ENCODE results near the gene RHEX. TPM values are rescaled to one million over a fixed set of nuclear protein-coding genes. Genes with fewer than 3 reads are reported as not detected.

Gene RHEX
- total RNA-seq, 1 experiment from 2014 or later, result 88.9 TPM

DNA sequence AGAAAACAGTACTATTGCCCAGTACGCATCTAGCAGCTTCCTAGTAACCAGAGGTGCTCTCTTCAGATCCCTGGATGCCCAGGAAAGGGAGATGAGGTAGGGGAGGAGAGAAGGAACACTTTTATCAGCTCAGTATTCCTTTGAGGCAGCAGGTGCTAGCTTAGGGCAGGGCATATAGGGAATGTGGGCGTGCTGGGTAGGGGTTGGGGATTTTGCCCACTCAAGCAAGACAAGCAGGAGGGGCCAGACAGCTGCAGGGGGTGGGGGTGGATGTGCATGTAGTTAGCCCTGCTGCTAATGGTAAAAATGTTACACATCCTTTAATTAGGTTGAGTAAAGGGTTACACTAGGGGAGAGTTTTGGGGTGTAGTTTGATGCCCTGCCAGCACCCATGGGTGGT lies 82.3 kb downstream of the RHEX start:
- intact Hi-C loops (cut with micrococcal nuclease; ENCODE audit: unreplicated experiment), result no loop called here
- Mint-ChIP-seq H3K9me3 (ENCODE audit: low read depth, unreplicated experiment) (no peaks in the 10 kb centered on the region), H3K27ac (ENCODE audit: unreplicated experiment) (no peak overlapping the region), H3K36me3 (ENCODE audit: insufficient read depth, unreplicated experiment) (no peaks in the 10 kb centered on the region), H3K27me3 (ENCODE audit: unreplicated experiment) (peaks cover 76% of the 10 kb centered on the region), H3K4me1 (ENCODE audit: low read depth, unreplicated experiment) (no peaks in the 10 kb centered on the region), H3K4me3 (ENCODE audit: low read depth, unreplicated experiment) (no peak overlapping the region)
- DNase-seq, result no peak
- no TSS peak for BruUV-seq (replicated peaks)
- TF ChIP-seq, protein P1, sequence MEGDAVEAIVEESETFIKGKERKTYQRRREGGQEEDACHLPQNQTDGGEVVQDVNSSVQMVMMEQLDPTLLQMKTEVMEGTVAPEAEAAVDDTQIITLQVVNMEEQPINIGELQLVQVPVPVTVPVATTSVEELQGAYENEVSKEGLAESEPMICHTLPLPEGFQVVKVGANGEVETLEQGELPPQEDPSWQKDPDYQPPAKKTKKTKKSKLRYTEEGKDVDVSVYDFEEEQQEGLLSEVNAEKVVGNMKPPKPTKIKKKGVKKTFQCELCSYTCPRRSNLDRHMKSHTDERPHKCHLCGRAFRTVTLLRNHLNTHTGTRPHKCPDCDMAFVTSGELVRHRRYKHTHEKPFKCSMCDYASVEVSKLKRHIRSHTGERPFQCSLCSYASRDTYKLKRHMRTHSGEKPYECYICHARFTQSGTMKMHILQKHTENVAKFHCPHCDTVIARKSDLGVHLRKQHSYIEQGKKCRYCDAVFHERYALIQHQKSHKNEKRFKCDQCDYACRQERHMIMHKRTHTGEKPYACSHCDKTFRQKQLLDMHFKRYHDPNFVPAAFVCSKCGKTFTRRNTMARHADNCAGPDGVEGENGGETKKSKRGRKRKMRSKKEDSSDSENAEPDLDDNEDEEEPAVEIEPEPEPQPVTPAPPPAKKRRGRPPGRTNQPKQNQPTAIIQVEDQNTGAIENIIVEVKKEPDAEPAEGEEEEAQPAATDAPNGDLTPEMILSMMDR (IDR thresholded peaks at IDR 0.05; ENCODE audit: unreplicated experiment), result no peak
- CTCF ChIA-PET, result interaction anchor here (0.7 kb wide), 1 partner anchor 458 kb away, joined by 3 read pairs; no protein-coding TSS in a partner anchor

DNA sequence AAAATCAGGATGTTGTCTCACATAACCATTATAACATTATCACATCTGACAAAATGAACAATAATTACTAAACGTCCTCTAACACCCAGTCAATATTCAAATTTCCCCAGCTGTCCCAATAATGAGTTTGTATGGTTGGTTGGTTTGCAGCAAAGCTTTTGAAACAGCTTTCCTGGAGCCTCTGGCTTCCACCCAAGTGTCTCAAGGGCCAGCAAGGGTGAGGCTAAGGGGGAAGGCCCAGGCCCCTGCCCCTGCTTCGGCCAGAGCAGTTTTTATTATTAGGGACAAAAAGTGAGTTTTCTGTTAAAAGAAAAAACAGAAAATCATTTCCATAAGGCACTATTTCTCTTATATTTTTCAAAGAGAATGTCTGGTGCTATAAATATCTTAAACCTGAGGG lies 83.3 kb downstream of the RHEX start:
- no peaks in the 10 kb centered on the region for H3K4me1 Mint-ChIP-seq (ENCODE audit: low read depth, unreplicated experiment)
- H3K36me3 Mint-ChIP-seq (ENCODE audit: insufficient read depth, unreplicated experiment), result no peaks in the 10 kb centered on the region
- H3K4me3 Mint-ChIP-seq (ENCODE audit: low read depth, unreplicated experiment), result no peak overlapping the region
- intact Hi-C loops (cut with micrococcal nuclease; ENCODE audit: unreplicated experiment), result no loop called here
- TF ChIP-seq, protein P1 (IDR thresholded peaks at IDR 0.05; ENCODE audit: unreplicated experiment), result no peak
- peaks cover 76% of the 10 kb centered on the region for H3K27me3 Mint-ChIP-seq (ENCODE audit: unreplicated experiment)
- BruUV-seq (replicated peaks), result no TSS peak
- H3K27ac Mint-ChIP-seq (ENCODE audit: unreplicated experiment), result no peak overlapping the region
- no peak for DNase-seq
- H3K9me3 Mint-ChIP-seq (ENCODE audit: low read depth, unreplicated experiment), result no peaks in the 10 kb centered on the region
- CTCF ChIA-PET, result no interaction called here

DNA sequence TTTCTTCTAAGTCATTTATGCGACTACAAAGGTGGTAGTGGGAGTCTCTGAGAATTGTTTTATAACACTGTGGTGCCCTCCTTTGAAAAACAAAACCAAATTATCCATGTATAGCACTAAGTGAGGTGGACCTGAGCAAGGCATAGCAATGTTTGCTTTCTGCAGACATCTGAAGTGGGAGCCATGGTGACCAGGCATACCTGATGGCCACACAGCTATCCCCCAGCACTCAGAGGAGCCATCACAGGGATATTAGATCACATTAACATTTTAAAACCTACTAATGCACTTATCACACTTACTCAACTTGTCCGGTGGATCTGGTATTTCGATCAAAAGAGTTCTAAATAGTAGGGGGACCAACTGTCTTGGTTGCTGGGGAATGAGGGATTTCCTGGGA lies 89.0 kb downstream of the RHEX start:
- Mint-ChIP-seq H3K27ac (ENCODE audit: unreplicated experiment) (no peak overlapping the region), H3K4me1 (ENCODE audit: low read depth, unreplicated experiment) (no peaks in the 10 kb centered on the region), H3K27me3 (ENCODE audit: unreplicated experiment) (peaks cover 100% of the 10 kb centered on the region), H3K36me3 (ENCODE audit: insufficient read depth, unreplicated experiment) (no peaks in the 10 kb centered on the region), H3K9me3 (ENCODE audit: low read depth, unreplicated experiment) (peaks cover 4% of the 10 kb centered on the region), H3K4me3 (ENCODE audit: low read depth, unreplicated experiment) (no peak overlapping the region)
- TF ChIP-seq, protein P1 (IDR thresholded peaks at IDR 0.05; ENCODE audit: unreplicated experiment), result no peak
- BruUV-seq (replicated peaks), result no TSS peak
- CTCF ChIA-PET, result no interaction called here
- intact Hi-C loops (cut with micrococcal nuclease; ENCODE audit: unreplicated experiment), result no loop called here
- no peak for DNase-seq

DNA sequence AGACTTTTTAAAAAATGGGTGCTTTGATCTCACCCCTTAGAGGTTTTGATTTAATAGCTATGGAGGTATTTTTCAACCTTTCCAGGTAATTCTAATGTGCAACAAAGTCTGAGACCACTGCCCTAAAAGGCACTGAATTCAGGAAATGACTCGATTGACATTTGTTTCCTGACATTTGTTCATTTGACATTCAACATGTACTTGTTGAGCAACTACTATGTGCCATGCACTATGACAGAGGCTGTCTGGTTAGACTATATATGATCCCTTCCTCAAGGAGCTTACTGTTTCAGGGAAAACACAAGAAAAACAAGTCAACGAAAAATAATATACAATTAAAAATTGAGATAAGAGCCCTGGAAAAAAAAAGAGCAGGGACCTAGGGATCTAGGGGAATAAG lies 89.8 kb downstream of the RHEX start:
- no peak overlapping the region for H3K27ac Mint-ChIP-seq (ENCODE audit: unreplicated experiment)
- H3K4me1 Mint-ChIP-seq (ENCODE audit: low read depth, unreplicated experiment), result no peaks in the 10 kb centered on the region
- H3K27me3 Mint-ChIP-seq (ENCODE audit: unreplicated experiment), result peaks cover 94% of the 10 kb centered on the region
- DNase-seq, result no peak
- H3K9me3 Mint-ChIP-seq (ENCODE audit: low read depth, unreplicated experiment), result peaks cover 4% of the 10 kb centered on the region
- CTCF ChIA-PET, result no interaction called here
- no peaks in the 10 kb centered on the region for H3K36me3 Mint-ChIP-seq (ENCODE audit: insufficient read depth, unreplicated experiment)
- TF ChIP-seq, protein P1 (IDR thresholded peaks at IDR 0.05; ENCODE audit: unreplicated experiment), result no peak
- H3K4me3 Mint-ChIP-seq (ENCODE audit: low read depth, unreplicated experiment), result no peak overlapping the region
- no TSS peak for BruUV-seq (replicated peaks)
- intact Hi-C loops (cut with micrococcal nuclease; ENCODE audit: unreplicated experiment), result no loop called here

Data from Calu3 (cell line).